Neural cell (in vitro differentiated cells): Measurements from ENCODE around the gene BCL6B. TPM values are rescaled to one million over a fixed set of nuclear protein-coding genes. Genes with fewer than 3 reads are reported as not detected.
A peak's percentile ranks its signal among the peaks of the same experiment; 100 is the strongest.

Experiments
- H2AFZ ChIP-seq: fragments of 200-600, 300-800 bp; sonication (generic), shearing (Covaris generic); 2 replicates; pipeline ENCODE4 v1.6.0; 2014; ENCODE audit warnings: low read depth, mild to moderate bottlenecking, antibody characterized with exemption, low read length, moderate library complexity
- H3F3A ChIP-seq: fragments of 200-600 bp; shearing (Covaris generic); 2 replicates; pipeline ENCODE4 v1.6.1; 2016; ENCODE audit warnings: mild to moderate bottlenecking, moderate library complexity, mixed read lengths, antibody characterized with exemption, low read length; ENCODE audit not compliant: insufficient read depth, poor library complexity, severe bottlenecking
- H3K27ac ChIP-seq: fragments of 200-600, 300-800 bp; sonication (generic), shearing (Covaris generic); 2 replicates; pipeline ENCODE4 v1.5.1; 2014; ENCODE audit warnings: mild to moderate bottlenecking, low read length, moderate library complexity
- H3K27me3 ChIP-seq: fragments of 300-800, 200-600 bp; sonication (generic), shearing (Covaris generic); 2 replicates; pipeline ENCODE4 v1.6.0; 2014; ENCODE audit warnings: mild to moderate bottlenecking, low read depth, low read length, moderate library complexity; ENCODE audit not compliant: insufficient read depth
- H3K36me3 ChIP-seq: fragments of 300-800, 200-600 bp; sonication (generic), shearing (Covaris generic); 2 replicates; pipeline ENCODE4 v1.5.1; 2014; ENCODE audit warnings: mild to moderate bottlenecking, antibody characterized with exemption, low read length, moderate library complexity; ENCODE audit not compliant: insufficient read depth
- H3K4me2 ChIP-seq: fragments of 300-800, 200-600 bp; sonication (generic), shearing (Covaris generic); 2 replicates; pipeline ENCODE4 v1.6.0; 2014; ENCODE audit warnings: mild to moderate bottlenecking, low read length
- H3K4me3 ChIP-seq: fragments of 300-800, 200-600 bp; sonication (generic), shearing (Covaris generic); 2 replicates; pipeline ENCODE4 v1.5.1; 2014; ENCODE audit warnings: mild to moderate bottlenecking, low read length, moderate library complexity
- H3K79me2 ChIP-seq: fragments of 200-600 bp; shearing (Covaris generic); replicated peaks from 2 replicates; pipeline ENCODE4 v1.6.0; 2014; ENCODE audit warnings: mild to moderate bottlenecking, low read length, moderate library complexity; ENCODE audit not compliant: insufficient read depth
- H3K9ac ChIP-seq: fragments of 300-800, 200-600 bp; sonication (generic), shearing (Covaris generic); 2 replicates; pipeline ENCODE4 v1.6.1; 2016; ENCODE audit warnings: mild to moderate bottlenecking, low read length, mixed read lengths
- H3K9me2 ChIP-seq: fragments of 200-600 bp; shearing (Covaris generic); 2 replicates; pipeline ENCODE4 v1.6.1; 2016; ENCODE audit warnings: mild to moderate bottlenecking, low read length, mixed read lengths; ENCODE audit not compliant: insufficient read depth
- H3K9me3 ChIP-seq: fragments of 200-600, 300-800 bp; sonication (generic), shearing (Covaris generic); 2 replicates; pipeline ENCODE4 v1.6.1; 2016; ENCODE audit warnings: mild to moderate bottlenecking, mixed run types, low read length, moderate library complexity, mixed read lengths
- H4K20me1 ChIP-seq: fragments of 200-600 bp; shearing (Covaris generic); 2 replicates; pipeline ENCODE4 v1.6.1; 2016; ENCODE audit warnings: mild to moderate bottlenecking, mixed run types; ENCODE audit not compliant: insufficient read depth
- CTCF ChIP-seq: fragments of 450-650 bp; IDR thresholded peaks from 2 replicates; pipeline ENCODE4 v1.5.1; 2014; ENCODE audit warnings: antibody characterized with exemption, mild to moderate bottlenecking, moderate library complexity; ENCODE audit not compliant: poor library complexity, severe bottlenecking
- EP300 ChIP-seq: fragments of 450-650 bp; conservative IDR thresholded peaks from 2 replicates; pipeline ENCODE4 v1.6.1; 2014; ENCODE audit warnings: antibody characterized with exemption, mild to moderate bottlenecking, moderate library complexity; ENCODE audit not compliant: poor library complexity, severe bottlenecking
- EZH2 ChIP-seq: fragments of 200-600, 300-800 bp; shearing (Covaris generic), sonication (generic); IDR thresholded peaks from 2 replicates; pipeline ENCODE4 v1.6.1; 2014; ENCODE audit warnings: antibody characterized with exemption, low read length, borderline replicate concordance, mild to moderate bottlenecking; ENCODE audit not compliant: insufficient read depth, poor library complexity, severe bottlenecking
- MXI1 ChIP-seq: fragments of 450-650 bp; conservative IDR thresholded peaks from 2 replicates; pipeline ENCODE4 v1.6.1; 2014; ENCODE audit warnings: antibody characterized with exemption, mild to moderate bottlenecking; ENCODE audit not compliant: poor library complexity, severe bottlenecking
- POLR2AphosphoS5 ChIP-seq: IDR thresholded peaks from 2 replicates; pipeline ENCODE4 v1.6.1; 2012
- RAD21 ChIP-seq: fragments of 450-650 bp; conservative IDR thresholded peaks from 2 replicates; pipeline ENCODE4 v1.6.1; 2014; ENCODE audit warnings: antibody characterized with exemption, mild to moderate bottlenecking, moderate library complexity
- REST ChIP-seq: IDR thresholded peaks from 2 replicates; pipeline ENCODE4 v1.6.1; 2012; ENCODE audit warnings: borderline replicate concordance
- SMC3 ChIP-seq: fragments of 450-650 bp; conservative IDR thresholded peaks from 2 replicates; pipeline ENCODE4 v1.6.1; 2014; ENCODE audit warnings: antibody characterized with exemption, mild to moderate bottlenecking, moderate library complexity; ENCODE audit not compliant: poor library complexity
- TAF1 ChIP-seq: IDR thresholded peaks from 2 replicates; pipeline ENCODE4 v1.6.1; 2012; ENCODE audit warnings: low read depth
- polyA plus RNA-seq: library from polyadenylated mRNA; depleted of rRNA; stranded (reverse); fragments of >200 nt; gene quantifications from 2 replicates; pipeline ENCODE4 v1.2.3, GENCODE V29; 2014

Gene BCL6B
- polyA plus RNA-seq, 1 donor from 2014 or later: not detected

- no peak overlapping the region for H2AFZ ChIP-seq
- peaks cover 3% of the 10 kb centered on the region for H3F3A ChIP-seq
- H3K9me3 ChIP-seq: no peaks in the 10 kb centered on the region
- no peak overlapping the region for H3K9ac ChIP-seq
- no peaks in the 10 kb centered on the region for H3K79me2 ChIP-seq
- H3K27ac ChIP-seq: no peak overlapping the region
- H3K27me3 ChIP-seq: peaks cover 45% of the 10 kb centered on the region
- H3K4me2 ChIP-seq: no peak overlapping the region
- TF ChIP-seq TAF1 (no peak), MXI1 (no peak), EZH2 (no peak), POLR2AphosphoS5 (no peak), EP300 (no peak)
- no peaks in the 10 kb centered on the region for H3K9me2 ChIP-seq
- H4K20me1 ChIP-seq: no peaks in the 10 kb centered on the region
- H3K36me3 ChIP-seq: no peaks in the 10 kb centered on the region
- H3K4me3 ChIP-seq: no peak overlapping the region
These were observed 19.8 kb downstream of the BCL6B start for GRCh38 chr17:7042501-7043181.

GRCh38 chr17:7043182-7043496, 20.3 kb downstream of the BCL6B start:
- peaks cover 3% of the 10 kb centered on the region for H3F3A ChIP-seq
- H3K36me3 ChIP-seq: no peaks in the 10 kb centered on the region
- peak overlapping the region; percentile 60 for H3K4me3 ChIP-seq
- no peaks in the 10 kb centered on the region for H4K20me1 ChIP-seq
- peak overlapping the region; percentile 19 for H3K9ac ChIP-seq
- H3K79me2 ChIP-seq: no peaks in the 10 kb centered on the region
- TF ChIP-seq MXI1 (no peak), SMC3 (no peak), EZH2 (peak; percentile 72)
- H3K27ac ChIP-seq: no peak overlapping the region
- H3K4me2 ChIP-seq: no peak overlapping the region
- H3K27me3 ChIP-seq: peaks cover 50% of the 10 kb centered on the region
- no peaks in the 10 kb centered on the region for H3K9me2 ChIP-seq
- H3K9me3 ChIP-seq: no peaks in the 10 kb centered on the region
- H2AFZ ChIP-seq: no peak overlapping the region

- Histone ChIP-seq H3K4me2 (no peak within 1 kb of the TSS), H3K27me3 (peaks cover 50% of the 10 kb centered on the region), H3K79me2 (no peaks in the 10 kb centered on the region), H3K36me3 (no peaks in the 10 kb centered on the region), H4K20me1 (no peaks in the 10 kb centered on the region), H3F3A (peaks cover 3% of the 10 kb centered on the region), H3K9me3 (no peaks in the 10 kb centered on the region), H3K9me2 (no peaks in the 10 kb centered on the region), H2AFZ (no peak within 1 kb of the TSS), H3K27ac (no peak within 1 kb of the TSS), H3K9ac (peak within 1 kb of the TSS; percentile 19), H3K4me3 (peak within 1 kb of the TSS; percentile 60)
- TF ChIP-seq SMC3 (no peak), MXI1 (no peak), CTCF (no peak), REST (no peak), EP300 (no peak), POLR2AphosphoS5 (no peak), RAD21 (no peak), TAF1 (no peak), EZH2 (no peak)
These were observed 20.8 kb downstream of the BCL6B start, which contains the start of gene SLC16A11 for GRCh38 chr17:7043497-7044198. Gene SLC16A11 (minus strand): TSS chr17:7044092. CDS start chr17:7043513, 579 bp downstream.
